Posterior cingulate gyrus (tissue), 11 donors: ENCODE data around the gene DMAC2.
"Not testable (repeated sequence)": the region's sequence is repeated elsewhere in the genome, so short reads cannot be mapped to it uniquely, and the experiment has no call there.

Experiments used
- DNase-seq, 10 donors: peaks; one replicate each; pipeline versions ENCODE4 v3.0.0 to v3.0.0-alpha.2; 2020 to 2021; ENCODE audit warnings: mixed read lengths in 3 of 10
- intact Hi-C: fragments of 100-400 bp; cut with DNase I; formaldehyde crosslinking; loops from one replicate; pipeline ENCODE4 v1.15.1; 2023

DMAC2 gene

DNA sequence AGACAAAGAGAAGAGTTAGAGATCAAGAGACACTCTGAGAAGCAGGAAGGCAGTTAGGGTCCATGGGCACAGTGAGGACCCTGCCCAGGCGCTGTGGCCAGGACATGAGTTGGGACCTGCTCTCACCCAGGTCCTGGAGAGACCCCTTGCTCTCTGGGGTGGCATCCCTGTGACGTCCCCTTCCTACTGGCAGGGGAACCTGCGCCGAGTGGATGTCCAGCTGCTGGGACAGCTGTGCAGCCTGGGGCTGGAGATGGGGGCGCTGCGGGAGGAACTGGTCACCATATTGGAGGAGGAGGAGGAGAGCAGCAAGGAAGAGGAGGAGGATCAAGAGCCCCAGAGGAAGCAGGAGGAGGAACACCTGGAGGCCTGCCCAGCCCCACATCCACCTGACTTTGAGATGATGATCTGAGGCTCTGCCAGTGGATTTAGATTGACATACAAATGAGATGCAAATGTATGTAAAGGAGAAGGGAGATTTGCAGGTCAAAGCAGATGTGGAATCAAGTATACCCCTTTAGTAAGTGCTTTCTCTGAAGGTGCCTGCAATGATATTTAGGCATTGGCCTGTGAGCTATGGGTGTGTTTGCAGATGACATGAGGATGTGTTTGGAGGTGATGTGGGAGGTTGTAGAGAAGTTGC is 4.2 kb upstream of the DMAC2 start:
- peak in 2 of 10 donors; percentile 61 to 76 for DNase-seq

DNA sequence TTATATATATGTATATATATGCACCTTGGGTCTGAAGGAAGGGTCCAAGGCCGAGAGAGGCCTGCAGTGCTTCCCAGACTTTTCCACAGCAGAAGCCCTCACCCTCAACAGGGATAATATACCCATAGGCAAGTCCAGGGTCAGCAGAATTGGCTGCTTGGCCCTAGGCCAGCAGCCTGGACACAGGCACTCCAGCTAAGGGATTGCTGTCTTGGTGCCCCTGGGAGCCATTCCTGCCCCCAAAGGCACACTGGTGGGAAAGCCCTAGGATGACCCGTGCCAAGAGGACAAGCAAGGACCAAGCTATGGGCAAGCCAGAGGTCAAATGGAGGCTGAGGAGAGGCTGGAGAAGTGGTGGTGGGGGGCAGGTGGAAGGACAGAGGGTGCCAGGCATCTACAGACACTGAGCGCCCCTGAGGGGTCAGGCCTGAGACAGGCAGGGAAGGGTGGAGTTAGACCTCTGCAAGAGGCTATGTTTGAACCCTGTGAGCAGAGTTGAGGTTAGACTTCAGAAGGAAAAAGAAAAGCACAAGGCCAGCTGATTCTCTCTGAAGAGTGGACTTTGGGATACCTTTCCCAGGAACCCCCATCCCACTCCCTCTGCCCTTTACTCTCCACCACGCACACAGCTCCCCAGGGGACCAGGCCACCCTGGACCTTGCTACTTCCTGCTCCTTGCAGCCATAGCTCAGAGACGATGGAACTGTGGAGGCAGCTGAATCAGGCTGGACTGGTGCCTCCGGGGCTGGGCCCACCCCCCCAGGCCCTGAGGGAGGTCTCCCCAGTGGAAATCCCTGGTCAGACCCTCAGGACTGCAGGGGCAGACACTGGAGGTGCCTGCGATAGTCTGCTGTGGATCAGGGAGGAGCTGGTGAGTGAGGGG is 3.0 kb upstream of the DMAC2 start, which contains the start of gene ERICH4:
Gene ERICH4, plus strand, starts transcription at position 684 of the 883 bp plus-strand sequence. Its CDS starts 14 bp downstream, at position 698.
- DNase-seq: peak in 3 of 10 donors; percentile 32 to 48 (median 41)
- intact Hi-C loops: no loop called here

More for the DNA sequence above, 4.2 kb upstream of the DMAC2 start:
- intact Hi-C loops: no loop called here

DNA sequence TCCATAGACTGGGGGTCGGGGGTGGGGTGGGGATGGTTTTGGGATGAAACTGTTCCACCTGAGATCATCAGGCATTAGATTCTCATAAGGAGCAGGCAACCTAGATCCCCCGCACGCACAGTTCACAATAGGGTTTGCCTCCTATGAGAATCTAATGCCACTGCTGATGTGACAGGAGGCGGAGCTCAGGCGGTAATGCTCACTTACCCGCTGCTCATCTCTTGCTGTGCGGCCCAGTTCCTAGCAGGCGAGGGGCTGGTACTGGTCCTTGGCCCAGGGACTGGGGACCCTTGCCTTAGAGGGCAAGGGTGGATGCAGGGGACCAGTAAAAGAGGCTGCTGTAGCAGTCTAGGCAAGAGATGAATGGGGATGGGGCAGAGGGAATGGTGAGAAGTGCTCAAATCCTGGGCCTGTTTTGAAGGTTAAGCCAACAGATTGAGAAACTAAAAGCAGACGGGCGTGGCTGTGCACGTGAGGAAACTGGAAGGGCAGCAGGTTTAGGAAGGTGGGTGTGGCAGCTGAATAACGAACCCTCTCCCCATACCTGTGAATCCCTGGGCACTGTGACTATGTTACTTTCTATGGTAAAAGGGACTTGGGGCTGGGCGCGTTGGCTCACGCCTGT is 1.7 kb upstream of the DMAC2 start:
- intact Hi-C loops: no loop called here
- peak in 3 of 10 donors; percentile 8 to 54 (median 35) for DNase-seq

DNA sequence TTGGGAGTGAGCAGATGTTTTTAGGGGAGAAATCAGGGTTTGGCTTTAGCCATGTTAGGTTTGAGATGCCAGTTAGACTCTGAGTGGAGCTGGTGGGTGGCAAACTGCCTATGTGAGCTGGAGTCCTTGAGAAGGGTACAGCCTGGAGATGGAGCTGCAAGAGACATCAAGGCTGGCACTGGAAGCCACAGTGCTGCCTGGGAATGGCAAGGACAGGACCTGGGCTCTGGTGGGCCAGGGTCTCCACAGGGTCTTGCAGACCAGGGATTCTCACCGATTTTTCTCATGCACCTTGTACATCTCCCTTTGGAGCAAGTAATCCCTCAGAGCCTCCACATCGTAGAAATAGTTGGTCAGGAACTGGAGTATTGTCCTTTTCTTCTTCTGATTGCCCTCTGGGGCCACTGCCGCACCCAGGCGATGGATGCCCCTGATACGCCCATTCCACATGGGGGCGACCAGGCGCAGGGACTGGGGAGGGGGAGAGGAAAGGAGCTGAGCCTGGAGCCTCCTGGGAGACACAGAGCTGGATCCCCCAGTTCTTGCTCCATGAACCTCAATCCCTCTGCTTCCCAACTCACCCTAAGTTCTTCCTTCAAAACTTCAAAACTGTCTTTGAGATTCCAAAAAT is 1.7 kb downstream of the DMAC2 start:
- intact Hi-C loops: no loop called here
- DNase-seq: peak in 3 of 10 donors; percentile 43 to 48 (median 46)

DNA sequence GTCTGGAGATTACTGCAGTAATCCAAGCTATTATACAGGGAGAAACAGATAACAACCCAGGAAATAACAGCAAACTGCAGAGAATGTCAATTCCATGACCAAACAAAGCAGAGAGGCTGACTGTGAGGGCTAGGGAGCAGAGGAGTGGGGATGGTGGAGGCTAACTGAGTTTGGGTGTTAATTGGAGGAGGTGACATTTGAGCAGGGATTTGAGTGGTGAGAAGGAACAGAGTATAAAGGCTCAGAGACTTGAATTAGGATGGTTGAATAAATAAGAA is 3.1 kb downstream of the DMAC2 start:
- intact Hi-C loops: no loop called here
- no peak for DNase-seq

DNA sequence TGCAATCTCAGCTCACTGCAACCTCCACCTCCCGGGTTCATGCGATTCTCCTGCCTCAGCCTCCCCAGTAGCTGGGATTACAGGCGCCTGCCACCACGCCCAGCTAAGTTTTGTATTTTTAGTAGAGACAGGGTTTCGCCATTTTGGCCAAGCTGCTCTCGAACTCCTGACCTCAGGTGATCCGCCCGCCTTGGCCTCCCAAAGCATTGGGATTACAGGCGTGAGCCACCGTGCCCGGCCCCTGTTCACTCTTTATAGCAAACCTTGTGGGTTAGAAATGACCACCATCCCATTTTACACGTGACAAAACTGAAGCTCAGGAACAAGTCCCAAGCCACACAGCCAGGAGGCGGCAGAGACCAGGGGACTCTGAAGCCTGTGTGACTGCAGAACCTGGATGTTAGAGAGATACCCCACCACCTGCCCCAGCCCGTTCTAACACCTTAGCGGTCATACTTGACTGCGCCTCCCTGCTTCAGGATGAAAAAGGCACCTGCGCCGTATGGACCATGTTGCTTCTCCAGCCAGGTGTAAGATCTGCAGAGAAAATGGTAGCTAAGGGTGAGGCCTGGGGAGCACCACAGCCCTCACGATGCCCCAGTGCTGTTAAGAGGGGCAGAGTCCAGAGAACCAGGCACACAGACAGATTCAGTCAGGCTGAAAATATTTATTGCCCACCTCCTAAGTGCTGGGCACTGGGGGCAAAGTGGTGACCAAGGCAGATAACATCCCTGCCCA is 3.6 kb downstream of the DMAC2 start:
- peak in 3 of 10 donors; percentile 31 to 61 (median 53) for DNase-seq
- intact Hi-C loops: no loop called here

DNA sequence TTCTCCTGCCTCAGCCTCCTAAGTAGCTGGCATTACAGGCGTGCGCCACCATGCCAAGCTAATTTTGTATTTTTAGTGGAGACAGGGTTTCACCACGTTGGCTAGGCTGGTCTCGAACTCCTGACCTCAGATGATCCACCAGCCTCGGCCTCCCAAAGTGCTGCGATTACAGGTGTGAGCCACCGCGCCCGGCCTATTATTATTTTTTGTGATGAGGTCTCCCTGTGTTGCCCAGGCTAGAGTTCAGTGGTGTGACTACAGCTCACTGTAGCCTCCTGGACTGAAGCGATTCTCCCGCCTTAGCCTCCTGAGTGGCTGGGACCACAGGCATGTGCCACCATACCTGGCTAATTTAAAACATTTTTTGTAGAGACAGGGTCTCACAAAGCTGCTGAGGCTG is 4.3 kb downstream of the DMAC2 start:
- DNase-seq: peak in 3 of 10 donors; percentile 18 to 52 (median 22)
- intact Hi-C loops: not testable (repeated sequence)

DNA sequence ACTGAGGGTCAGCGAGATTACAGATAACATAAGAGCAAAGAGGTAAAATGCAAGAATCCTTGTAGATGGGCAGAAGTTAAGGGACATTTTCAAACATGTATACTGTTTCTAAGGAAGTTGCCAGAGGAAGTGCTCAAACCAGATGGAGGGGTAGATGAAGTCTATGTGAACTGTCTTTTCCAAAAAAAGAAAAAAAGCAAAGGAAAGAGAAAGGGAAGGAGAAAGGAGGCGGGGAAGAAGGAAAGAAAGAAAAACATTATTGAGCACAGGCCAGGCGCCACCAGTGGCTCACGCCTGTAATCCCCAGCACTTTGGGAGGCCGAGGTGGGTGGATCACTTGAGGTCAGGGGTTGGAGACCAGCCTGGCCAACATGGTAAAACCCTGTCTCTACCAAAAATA is 5.3 kb downstream of the DMAC2 start:
- peak in 3 of 10 donors; percentile 4 to 50 (median 21) for DNase-seq
- intact Hi-C loops: no loop called here

DNA sequence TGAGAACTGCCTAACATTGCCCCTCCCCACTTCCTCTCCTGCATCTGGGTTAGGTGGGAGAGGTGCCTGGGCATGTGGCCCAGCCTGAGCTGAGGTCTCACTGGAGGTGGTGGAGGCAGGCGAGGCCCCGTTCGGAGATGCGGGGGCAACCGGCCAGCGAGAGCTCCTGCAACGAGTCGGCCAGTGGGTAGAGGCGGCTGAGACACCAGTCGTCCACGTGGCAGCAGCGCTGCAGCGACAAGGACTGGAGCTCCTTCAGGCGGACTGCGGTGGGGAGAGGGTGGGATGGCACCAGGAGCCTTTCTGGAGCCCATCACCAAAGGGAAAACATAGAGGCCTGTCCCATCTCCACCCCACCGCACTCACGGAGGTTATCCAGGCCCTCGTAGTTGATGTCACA is 6.5 kb downstream of the DMAC2 start:
- intact Hi-C loops: no loop called here
- peak in 5 of 10 donors; percentile 34 to 91 (median 60) for DNase-seq

DNA sequence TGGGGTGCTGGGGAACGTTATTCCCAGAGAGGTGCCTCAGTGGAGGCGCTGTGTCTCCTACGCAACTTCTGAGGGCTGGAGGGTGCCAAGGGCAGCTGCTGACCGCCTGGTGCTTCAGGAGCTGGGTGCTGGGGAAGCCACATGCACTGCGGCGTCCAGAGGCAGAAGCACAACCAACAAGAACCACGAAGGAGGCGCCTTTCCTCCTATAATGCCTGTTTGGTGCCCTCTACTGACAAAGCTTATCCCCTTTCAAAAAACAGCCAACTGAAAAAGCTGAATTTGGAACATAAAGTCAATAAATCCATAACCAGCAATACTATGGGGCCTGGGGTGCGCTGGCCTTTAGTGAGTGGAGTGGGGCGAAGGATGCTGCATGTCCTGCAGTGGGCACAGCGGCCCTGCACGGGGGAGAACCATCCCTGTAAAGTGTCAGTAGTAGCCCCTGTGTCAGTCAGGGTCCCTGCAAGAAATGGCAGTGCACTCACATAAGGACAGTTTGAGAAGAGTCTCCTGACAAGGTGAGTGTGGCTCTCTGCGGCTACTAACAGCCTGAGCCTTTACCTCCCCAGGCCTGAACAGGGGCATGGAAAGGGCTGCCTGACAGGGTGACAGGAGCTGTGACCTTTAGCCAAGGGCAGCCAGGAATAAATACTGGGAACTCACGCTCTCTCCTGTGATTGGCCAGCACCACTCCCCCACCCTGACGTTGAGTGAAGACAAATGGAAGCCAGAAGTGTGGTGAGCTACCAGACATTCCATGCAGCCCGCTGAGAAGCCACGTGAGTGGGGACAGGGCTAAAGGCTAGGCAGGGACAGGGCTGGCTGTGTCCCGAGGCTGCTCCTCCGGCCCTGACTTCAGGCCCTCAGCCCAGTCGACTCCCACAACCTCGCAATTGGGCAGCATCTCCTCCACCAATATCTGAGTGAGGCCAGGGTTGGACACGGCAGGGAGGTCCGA is 8.0 kb downstream of the DMAC2 start:
- intact Hi-C loops: no loop called here
- DNase-seq: no peak

DNA sequence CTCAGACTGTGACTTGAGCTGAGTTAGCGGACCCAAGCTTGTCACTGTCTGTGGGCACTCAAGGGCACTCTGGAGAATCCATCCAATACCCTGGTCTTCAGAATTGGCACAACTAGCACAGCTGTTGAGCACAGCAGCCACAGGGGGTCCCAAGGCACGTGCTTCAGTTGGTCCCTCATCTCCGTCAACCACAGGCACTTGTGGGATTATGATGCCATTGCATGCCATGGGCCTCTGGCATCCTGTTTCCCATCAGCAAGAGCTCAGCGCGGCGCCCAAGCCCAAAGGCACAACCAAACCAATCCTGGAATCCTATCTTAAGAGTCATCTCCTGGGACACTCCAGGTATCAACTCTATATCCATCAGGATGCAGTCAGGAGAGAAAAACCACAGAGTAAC is 8.8 kb downstream of the DMAC2 start:
- intact Hi-C loops: no loop called here
- no peak for DNase-seq

DNA sequence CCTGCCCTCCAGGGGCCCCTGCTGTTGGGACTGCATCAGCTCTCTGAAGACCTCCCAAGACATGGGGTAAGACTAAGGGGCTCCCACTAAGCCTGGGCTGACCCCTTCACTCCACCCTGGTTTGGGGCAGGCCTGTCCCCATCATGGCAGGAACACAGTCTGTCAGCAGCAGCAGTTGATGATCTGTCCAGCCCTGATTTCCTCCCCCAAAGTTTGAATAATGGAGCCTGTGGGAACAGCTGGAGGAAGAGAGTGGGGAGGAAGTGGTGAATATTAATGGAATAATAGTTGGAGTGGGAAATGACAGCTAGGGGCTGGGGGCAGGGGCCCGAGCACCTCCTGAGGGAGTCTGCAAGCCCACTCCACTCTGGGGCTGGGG is 11.2 kb downstream of the DMAC2 start:
- intact Hi-C loops: no loop called here

DNA sequence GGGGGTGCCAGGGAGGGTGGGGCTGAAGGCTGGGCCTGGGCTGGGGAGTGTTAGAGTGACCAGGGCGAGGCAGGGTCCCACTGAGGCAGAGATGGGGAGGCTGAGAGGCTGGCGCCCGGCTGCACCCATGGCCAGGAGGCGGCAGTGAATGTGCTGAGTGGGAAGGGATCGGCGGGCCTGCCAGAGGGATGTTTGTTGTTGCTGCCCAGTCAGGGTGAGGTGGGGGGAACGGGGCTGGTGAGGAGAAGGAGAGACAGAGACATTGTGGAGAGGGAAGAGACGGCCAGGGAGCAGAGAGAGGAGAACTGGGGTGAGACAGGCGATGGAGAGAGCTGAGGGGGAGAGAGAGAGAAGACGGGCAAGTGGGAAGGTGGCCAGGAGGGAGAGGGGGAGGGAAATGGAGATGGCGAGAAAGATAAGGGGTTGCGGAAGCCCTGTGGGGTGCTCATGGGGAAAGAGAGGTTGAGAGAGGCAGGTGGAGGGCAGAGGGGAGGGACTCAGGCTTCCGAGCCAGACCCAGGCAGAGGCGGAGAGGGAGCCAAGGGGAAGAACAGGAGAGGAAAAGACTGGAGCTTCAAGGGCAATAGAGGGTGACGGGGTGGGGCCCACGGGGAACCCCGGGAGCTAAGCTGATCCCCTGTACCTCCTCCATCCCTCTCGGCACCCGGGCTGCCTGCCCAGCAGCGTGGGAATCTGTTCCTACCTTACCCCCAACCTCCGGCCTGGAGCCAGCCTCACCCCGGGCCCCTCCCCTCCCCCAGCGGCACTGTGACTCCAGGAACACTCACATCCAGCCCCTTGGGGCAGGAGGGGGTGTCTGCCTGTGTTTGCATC is 11.8 kb downstream of the DMAC2 start:
- DNase-seq: peak in 7 of 10 donors; percentile 32 to 87 (median 54)
- intact Hi-C loops: no loop called here

More for the DNA sequence above, 11.2 kb downstream of the DMAC2 start:
- no peak for DNase-seq

DNA sequence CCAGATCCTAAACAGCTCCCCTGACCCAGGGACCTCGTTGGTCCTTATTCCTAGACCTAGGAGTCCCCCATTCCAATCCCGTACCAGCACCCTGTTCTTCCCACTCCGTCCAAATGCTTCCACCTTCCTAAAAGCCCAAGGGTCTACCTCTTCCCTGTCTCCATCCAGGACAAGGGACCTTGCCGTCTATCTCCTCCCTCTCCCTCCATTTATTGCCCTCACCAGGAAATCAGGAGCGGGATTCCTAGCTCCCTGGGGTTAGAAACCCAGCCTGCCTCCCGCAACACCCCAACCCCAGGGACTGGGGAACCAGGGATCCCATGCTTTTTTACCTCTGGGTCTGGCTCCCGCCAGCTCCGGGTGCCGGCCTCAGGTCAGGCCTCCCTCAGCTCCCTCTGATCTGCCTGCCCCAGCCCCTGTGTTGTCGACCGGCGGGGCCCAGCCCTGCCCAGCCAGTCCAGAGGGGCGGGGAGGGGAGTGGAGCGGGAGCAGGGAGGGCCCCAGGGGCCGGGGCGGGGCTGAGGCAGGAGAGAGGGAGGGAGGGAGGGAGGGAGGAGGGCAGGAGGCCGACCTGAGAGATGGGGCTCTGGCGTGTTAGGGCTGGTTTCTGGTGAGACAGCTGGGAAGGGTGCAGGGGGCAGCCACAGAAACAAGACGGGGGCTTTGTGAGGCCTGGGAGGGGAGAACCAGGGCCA is 12.6 kb downstream of the DMAC2 start, which contains the start of gene B3GNT8:
Gene B3GNT8, minus strand, starts transcription at position 423 of the 695 bp plus-strand sequence. CDS start 596 bp downstream, outside the sequence.
- intact Hi-C loops: no loop called here
- DNase-seq: no peak

DNA sequence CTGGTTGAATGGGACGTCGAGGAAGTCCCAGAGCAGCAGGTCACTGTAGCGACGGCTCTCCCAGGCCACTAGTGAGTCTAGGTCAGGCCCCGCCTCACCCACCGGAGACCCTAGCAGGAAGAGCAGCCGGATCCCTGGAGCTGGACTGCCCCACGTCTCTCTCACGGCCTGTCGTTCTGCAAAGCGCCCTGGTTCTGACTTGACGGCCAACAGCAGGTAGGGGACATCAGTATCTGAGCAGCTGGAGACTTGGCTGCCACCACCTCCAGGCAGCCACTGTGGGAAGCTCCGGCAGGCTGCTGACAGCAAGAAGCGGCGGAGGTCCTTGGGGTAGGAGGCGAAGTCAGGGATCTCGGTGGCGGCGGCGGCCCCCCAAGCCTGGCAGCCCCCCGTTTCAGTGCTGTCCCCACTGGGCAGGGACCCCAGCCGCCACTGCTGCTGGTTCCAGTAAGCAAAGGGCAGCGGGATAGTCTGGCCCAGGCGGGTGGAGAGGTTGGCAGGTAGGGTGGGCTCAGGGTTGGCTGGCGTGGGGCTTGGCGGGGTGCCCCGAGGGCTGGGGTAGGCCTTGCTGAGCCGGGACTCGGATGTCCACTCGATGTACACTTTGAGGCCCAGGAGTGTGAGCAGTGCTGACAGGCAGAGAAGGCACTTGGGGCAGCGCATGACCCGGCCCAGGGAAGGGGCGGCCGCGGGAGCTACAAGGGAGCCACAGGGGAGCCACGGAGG is 13.4 kb downstream of the DMAC2 start:
- DNase-seq: peak in 1 of 10 donors; percentile 84
- intact Hi-C loops: no loop called here

DNA sequence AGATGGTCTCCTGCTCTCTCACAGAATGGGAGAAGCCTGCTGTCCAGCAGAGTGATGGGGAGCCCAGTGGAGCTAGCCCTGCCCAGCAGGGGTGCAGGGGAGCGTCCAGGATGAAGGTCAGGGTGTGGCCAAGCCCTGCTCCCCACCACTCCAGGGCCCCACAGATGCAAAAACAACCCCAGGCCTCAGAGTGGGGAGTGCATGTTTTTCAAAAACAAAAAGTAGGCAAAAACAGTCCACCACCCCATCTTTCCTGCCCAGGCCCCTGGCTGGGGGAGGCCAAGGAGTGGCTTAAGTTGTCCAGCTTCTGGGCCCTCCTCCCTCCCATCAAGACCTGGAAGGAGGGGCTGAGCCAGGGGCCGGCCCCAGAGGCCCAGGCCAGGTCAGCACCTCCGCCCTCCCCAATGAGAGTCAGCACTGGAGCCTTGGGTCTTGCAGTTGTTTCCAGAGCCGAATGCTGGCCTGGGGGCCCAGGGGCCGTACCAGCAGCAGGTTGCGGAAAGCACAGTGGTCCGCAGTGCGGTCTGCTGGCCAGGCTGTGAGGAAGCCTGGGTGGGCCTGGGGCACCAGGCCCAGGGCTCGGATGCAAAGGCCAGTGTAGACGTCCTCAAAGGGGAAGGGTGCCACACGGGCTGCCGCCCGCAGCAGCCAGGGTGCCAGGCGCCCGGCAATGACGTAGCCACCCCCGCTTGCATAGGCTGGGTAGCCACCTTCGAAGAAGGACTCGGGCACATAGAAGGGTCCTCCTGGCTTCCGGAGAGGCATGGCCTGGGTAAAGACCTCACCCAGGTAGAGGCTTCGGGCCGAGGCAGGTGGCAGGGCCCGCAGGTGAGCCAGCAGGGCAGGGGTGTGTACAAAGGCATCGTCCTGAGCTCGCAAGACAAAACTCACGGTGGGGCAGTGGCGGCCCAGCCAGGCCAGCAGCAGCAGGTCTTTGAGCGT is 14.3 kb downstream of the DMAC2 start:
- intact Hi-C loops: no loop called here
- DNase-seq: no peak
